Measurements from ENCODE around the gene ME1.
"Not testable (repeated sequence)": the region's sequence is repeated elsewhere in the genome, so short reads cannot be mapped to it uniquely, and the experiment has no call there.

Gene ME1

GRCh38 chr6:83252719-83253118 is 178.1 kb downstream of the ME1 start:
- DNase-seq, result no peak

GRCh38 chr6:83250235-83250634 is 180.6 kb downstream of the ME1 start:
- DNase-seq, result no peak

GRCh38 chr6:83247471-83247870 is 183.4 kb downstream of the ME1 start:
- DNase-seq, result no peak

GRCh38 chr6:83231146-83231545 is 199.7 kb downstream of the ME1 start:
- DNase-seq, result no peak

GRCh38 chr6:83226517-83226916 is 204.3 kb downstream of the ME1 start:
- DNase-seq, result no peak

- peak; percentile 21 for DNase-seq
These were observed 208.9 kb downstream of the ME1 start for GRCh38 chr6:83221889-83222479.

GRCh38 chr6:83221276-83221675 is 209.6 kb downstream of the ME1 start:
- DNase-seq, result no peak

GRCh38 chr6:83220121-83220520 is 210.7 kb downstream of the ME1 start:
- no peak for DNase-seq

GRCh38 chr6:83218646-83219045 is 212.2 kb downstream of the ME1 start:
- no peak for DNase-seq

GRCh38 chr6:83216806-83217205 is 214.0 kb downstream of the ME1 start:
- no peak for DNase-seq

- DNase-seq, result peak; percentile 32
These were observed 215.5 kb downstream of the ME1 start for GRCh38 chr6:83215131-83216047.

GRCh38 chr6:83202031-83202430 is 228.8 kb downstream of the ME1 start:
- DNase-seq, result no peak

- no peak for DNase-seq
These were observed 231.0 kb downstream of the ME1 start for GRCh38 chr6:83199863-83200225.

GRCh38 chr6:83199173-83199862 is 231.5 kb downstream of the ME1 start:
- no peak for DNase-seq

- DNase-seq, result no peak
These were observed 232.2 kb downstream of the ME1 start for GRCh38 chr6:83198486-83199172.

GRCh38 chr6:83193747-83194566 is 236.9 kb downstream of the ME1 start:
- DNase-seq, result no peak

GRCh38 chr6:83192871-83193746 is 237.7 kb downstream of the ME1 start, which contains the start of the genes PGM3 and RWDD2A:
Gene PGM3 (minus strand): TSS chr6:83193265. CDS start chr6:83191012, 2,253 bp downstream.
Gene RWDD2A (plus strand): TSS chr6:83193357. CDS start chr6:83194452, 1,095 bp downstream.
- DNase-seq, result peak; percentile 61

GRCh38 chr6:83192456-83192855 is 238.4 kb downstream of the ME1 start:
- peak; percentile 7 for DNase-seq

GRCh38 chr6:83191974-83192373 is 238.9 kb downstream of the ME1 start:
- DNase-seq, result not testable (repeated sequence)

- no peak for DNase-seq
These were observed 240.2 kb downstream of the ME1 start for GRCh38 chr6:83190626-83191025.

GRCh38 chr6:83188501-83188900 is 242.3 kb downstream of the ME1 start:
- DNase-seq, result no peak

Data from NCI-H2227 treated with DMSO at 0.1 percent for 48 hours (cell line).